ACHN (cell line): ENCODE measurements around the gene MYLK2.
A peak's percentile ranks its signal among the peaks of the same experiment; 100 is the strongest.

Experiments used
- DNase-seq: peaks from one replicate; pipeline ENCODE4 v3.0.0-alpha.2; 2015
- in situ Hi-C: cut with HindIII; loops from 2 replicates; pipeline ENCODE4 v1.10.0; 2017; ENCODE audit warnings: low sequenced_read_pairs, low pct_ligation_motif_present, low pct_unique_long_range_greater_than_20kb

The MYLK2 gene

DNA sequence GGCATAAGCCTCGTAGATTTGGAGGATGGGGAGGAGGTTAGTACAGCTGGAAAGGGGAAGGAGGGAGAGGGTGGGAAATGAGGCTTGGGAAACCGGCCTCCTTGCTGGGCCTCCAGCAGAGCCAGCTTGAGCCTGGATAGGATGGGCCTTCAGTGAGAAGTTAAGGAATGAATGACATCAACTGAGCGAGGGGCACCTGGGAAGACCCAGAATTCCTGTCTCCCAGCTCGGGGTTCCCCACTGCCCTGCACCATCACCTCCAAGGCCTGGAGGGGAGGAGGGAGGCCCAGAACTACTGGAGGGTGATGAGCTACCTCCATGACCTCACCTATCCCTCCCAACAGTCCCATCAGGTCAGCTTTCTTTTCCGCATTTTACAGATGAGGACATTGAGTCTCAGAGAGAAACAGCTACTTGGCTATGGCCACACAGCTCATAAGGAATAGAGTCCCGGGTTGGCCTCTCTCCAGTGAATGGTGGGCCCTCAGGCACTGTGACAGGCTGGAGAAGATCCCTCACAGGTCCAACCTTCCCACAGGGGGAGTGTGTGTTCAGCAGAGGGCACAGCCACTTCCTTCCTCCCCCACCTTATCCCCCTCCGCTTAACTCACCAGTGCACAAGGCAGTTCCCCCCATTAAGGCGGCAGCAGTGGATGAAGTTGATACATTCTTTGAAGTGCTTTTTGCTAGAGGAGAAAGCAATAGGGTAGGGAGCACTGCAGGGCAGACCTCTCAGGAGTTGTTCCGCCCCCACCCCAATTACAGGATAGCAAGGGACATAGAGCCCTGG, 44.3 kb downstream of the MYLK2 start:
- in situ Hi-C loops: no loop called here
- no peak for DNase-seq

DNA sequence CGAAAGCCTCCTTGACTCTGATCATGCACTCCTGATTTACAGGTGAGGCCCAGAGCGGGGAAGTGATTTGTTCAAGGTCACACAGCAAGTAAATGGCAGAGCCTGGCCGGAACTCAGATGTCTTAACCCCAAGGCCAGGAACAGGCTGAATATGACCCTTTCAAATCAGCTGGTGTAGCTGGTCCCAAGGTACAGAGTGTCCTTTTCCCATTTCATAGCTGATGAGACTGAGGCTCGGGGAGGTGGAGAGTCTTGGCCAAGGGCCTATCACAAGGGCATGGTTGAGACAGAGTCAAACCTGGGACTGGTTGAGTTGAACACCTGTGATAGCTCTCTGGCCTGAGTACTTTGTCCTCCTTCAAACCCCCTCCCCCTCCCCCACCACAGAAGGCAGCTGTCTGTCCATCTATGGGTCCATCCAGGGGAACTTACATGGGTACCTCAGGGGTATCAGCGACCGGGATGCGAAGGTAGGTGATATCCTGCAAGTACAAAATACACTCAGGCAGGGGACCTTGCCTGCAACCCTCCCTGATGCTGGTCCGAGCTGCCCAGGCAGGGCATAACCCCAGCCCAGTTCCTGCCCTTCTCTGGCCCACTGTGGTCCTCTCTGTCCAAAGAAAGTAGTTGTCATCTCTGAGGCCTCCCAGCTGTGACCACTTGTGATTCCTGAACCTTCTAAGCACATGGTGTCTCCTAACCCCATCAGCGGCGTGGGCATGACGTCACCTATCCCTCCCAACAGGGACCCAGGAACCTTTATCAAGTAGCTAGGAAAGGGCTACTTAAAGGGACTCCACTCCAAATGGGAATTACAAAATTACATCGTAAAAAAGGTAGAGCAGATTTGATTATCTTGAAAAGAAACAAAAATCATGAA, 45.6 kb downstream of the MYLK2 start:
- DNase-seq: no peak
- in situ Hi-C loops: no loop called here

DNA sequence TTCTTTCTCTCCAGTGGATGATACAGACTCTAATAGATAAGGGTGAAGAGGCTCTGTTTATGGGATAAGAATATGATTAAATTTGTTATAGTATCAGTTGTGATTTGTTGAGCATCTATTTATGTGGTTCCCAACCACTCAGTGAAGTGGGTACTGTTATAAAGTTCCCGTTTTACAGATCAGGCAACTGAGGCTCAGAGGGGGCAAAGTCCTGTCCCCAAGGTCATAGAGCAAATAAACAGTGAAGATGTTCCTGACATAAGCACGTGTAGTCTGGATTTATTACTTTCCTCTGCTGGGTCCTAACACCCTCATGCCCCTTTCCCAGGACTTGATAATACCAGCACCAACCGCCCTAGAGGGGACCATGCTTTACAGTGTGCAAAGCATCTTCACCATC, 47.1 kb downstream of the MYLK2 start:
- no peak for DNase-seq
- in situ Hi-C loops: no loop called here

GRCh38 chr20:31868853-31869672, 49.9 kb downstream of the MYLK2 start:
- in situ Hi-C loops: no loop called here
- DNase-seq: no peak

DNA sequence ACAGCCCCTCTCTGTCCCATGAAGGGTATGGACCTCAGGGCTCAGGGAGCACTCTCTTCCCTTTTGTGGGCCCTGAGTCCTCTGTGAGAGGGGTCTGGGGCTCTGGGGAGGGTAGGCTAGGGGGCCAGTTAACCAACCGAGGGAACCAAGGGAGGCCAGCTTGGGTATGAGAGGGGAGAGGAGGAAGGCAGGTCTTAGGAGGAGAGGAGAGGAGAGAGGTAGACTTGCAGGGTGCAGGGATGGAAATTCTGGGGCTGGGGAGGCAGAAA, 50.5 kb downstream of the MYLK2 start:
- no peak for DNase-seq
- in situ Hi-C loops: no loop called here

DNA sequence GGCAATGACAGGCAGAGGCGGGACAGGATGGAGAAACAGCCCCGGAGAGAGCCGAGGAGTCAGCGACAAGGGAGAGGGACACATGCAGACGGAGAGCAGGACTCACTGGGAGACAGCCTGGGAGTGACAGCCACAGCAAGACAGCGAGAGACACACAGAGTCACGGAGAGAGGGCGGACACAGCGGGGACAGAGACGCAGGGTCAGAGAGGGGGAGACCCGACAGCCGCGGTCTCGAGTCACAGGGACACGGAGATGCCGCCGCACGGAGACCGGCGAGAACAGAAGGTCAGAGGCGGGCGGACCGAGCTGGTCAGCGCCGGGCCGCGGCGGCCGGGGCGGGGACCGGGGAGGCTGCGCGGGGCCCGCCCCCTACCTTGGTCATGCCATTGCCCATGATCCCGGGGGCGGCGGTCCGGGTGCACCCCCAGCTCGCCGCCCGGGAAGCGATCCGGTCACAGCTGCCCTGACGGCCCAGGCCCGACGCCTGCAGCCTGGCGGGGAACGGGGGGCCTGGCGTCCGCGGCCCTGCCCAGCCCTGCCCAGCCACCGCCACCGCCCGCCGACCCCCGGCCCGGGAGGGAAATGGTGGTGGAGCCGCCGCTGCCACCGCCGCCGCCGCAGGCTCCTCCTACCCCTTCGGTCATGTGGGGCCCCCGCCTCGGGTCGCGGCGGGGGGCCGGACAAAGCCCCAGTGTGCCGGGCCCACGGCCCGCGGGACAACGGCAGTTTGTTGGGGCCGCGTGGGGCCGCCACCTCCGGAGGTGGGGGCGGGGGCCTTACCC, 51.0 kb downstream of the MYLK2 start, which contains the start of the genes DUSP15 and TTLL9:
Gene DUSP15 (minus strand): TSS at position 586 of the 784 bp plus-strand sequence. CDS start 190 bp downstream, at position 396.
Gene TTLL9 (plus strand): TSS at position 693 of the 784 bp plus-strand sequence. CDS start 493 bp downstream, outside the sequence.
- in situ Hi-C loops: no loop called here
- DNase-seq: peak; percentile 12

GRCh38 chr20:31870726-31871617, 51.8 kb downstream of the MYLK2 start:
- in situ Hi-C loops: no loop called here
- no peak for DNase-seq

- no peak for DNase-seq
- in situ Hi-C loops: no loop called here
Measured at GRCh38 chr20:31871618-31871954, 52.4 kb downstream of the MYLK2 start.

GRCh38 chr20:31872406-31872805, 53.2 kb downstream of the MYLK2 start:
- in situ Hi-C loops: no loop called here
- no peak for DNase-seq

- in situ Hi-C loops: no loop called here
- no peak for DNase-seq
Measured at GRCh38 chr20:31875671-31876070, 56.5 kb downstream of the MYLK2 start.

- DNase-seq: no peak
Measured at GRCh38 chr20:31877684-31878083, 58.5 kb downstream of the MYLK2 start.

GRCh38 chr20:31879143-31879987, 60.2 kb downstream of the MYLK2 start:
- peak; percentile 96 for DNase-seq
- in situ Hi-C loops: no loop called here

More at GRCh38 chr20:31877684-31878083, 58.5 kb downstream of the MYLK2 start:
- in situ Hi-C loops: no loop called here

GRCh38 chr20:31881945-31882344, 62.8 kb downstream of the MYLK2 start:
- in situ Hi-C loops: no loop called here
- no peak for DNase-seq

- in situ Hi-C loops: no loop called here
- DNase-seq: no peak
Measured at GRCh38 chr20:31883829-31884228, 64.7 kb downstream of the MYLK2 start.
